22Rv1 (cell line): ENCODE data around the gene HSDL2.

ENCODE experiments used
- CTCF ChIP-seq: fragments of 450-650 bp; IDR thresholded peaks from 2 replicates; pipeline ENCODE4 v1.5.1; 2017; ENCODE audit warnings: mild to moderate bottlenecking
- ZFX ChIP-seq: fragments of 450-650 bp; IDR thresholded peaks from 2 replicates; pipeline ENCODE4 v1.6.1; 2017; ENCODE audit warnings: antibody characterized with exemption, borderline replicate concordance

GRCh38 chr9:112489876-112490666 lies 110.2 kb downstream of the HSDL2 start:
- TF ChIP-seq CTCF, result no peak
- no peak for TF ChIP-seq ZFX
